AG04449 (cell line): ENCODE measurements around the gene PCDH15.

ENCODE experiments used
- CTCF ChIA-PET: fragments of 350-600 bp; formaldehyde crosslinking; extraction: SDS; loops from one replicate; lab custom pipeline; 2021; ENCODE audit warnings: antibody characterized with exemption; lab: Yijun Ruan, JAX
- POLR2A ChIA-PET: fragments of 400-600, 350-600 bp; formaldehyde crosslinking; extraction: SDS; loops from one replicate; lab custom pipeline; 2020; ENCODE audit warnings: antibody characterized with exemption, inconsistent platforms; lab: Yijun Ruan, JAX
- DNase-seq: peaks from one replicate; pipeline ENCODE4 v3.0.0-alpha.2; 2010; ENCODE audit warnings: low read depth, low spot score
- H3K4me3 ChIP-seq: 2 replicates; pipeline ENCODE4 v1.5.1; 2011; ENCODE audit warnings: low read depth, mild to moderate bottlenecking, control low read depth, low read length
- CTCF ChIP-seq: IDR thresholded peaks from one replicate; pipeline ENCODE4 v1.5.1; 2011; ENCODE audit warnings: mild to moderate bottlenecking, moderate library complexity, low read length, control low read depth, inconsistent platforms; ENCODE audit not compliant: insufficient read depth; ENCODE audit errors: missing control alignments

PCDH15 gene

DNA sequence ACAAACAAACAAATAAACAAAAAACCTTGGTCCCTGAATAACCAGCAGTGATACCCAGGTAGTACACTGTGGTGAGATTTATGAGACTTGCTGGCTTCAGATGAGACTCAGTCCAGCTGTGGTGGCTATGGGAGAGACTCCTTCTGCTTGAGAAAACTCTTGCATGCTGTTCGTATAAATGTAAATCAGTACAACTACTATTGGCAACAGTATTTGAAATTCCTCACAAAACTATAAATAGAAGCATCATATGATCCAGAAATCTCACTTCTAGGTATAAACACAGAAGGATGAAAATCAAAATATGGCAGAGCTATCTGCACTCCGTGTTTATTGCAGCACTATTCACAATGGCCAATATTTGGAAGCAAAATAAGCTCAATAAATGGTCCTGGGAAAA lies 692.1 kb downstream of the PCDH15 start:
- ChIA-PET POLR2A (no interaction called here), CTCF (no interaction called here)
- no peak for TF ChIP-seq CTCF
- no peak overlapping the region for H3K4me3 ChIP-seq
- no peak for DNase-seq

- TF ChIP-seq CTCF, result no peak
- CTCF ChIA-PET, result no interaction called here
- no peak overlapping the region for H3K4me3 ChIP-seq
- POLR2A ChIA-PET, result no interaction called here
- DNase-seq, result no peak
Measured at GRCh38 chr10:54096892-54097291, 704.1 kb downstream of the PCDH15 start.

DNA sequence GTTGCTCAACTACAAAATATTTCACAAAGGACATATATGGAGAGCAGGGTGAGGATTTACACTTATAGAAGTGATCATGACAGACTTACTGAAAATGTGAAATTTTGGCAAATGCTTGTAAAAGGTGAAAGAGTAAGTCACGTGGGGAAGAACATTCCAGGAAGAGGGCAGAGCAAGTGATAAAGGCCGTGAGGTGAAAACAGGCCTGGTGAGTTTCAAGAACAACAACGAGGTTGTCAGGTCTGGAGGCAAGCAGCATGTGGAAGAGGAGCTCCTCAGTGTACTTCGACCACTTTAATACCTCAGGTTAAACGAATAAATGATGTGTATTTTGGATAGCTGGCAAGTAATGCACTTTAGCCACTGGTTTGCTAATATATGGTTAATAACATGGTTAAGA lies 706.7 kb downstream of the PCDH15 start:
- no peak for DNase-seq
- ChIA-PET CTCF (no interaction called here), POLR2A (no interaction called here)
- H3K4me3 ChIP-seq, result no peak overlapping the region
- TF ChIP-seq CTCF, result no peak

DNA sequence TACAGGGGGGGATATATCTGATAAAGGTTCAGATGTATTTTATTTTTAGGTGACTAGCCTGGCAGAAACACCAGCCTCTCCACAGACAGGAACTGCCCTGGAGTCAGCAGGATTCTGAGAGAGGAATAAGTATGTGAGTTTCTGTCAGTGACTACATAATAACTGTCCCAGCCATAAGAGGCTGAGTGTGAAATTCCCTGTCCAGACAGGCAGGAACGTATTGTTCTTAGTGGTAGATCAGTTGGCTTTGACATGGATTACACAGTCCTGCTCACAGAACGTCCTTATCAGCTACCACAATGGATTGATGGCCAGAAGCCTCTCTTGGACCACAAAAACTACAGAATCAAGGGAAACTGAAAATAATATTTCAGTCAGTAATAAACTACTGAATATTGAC lies 709.8 kb downstream of the PCDH15 start:
- POLR2A ChIA-PET, result no interaction called here
- CTCF ChIA-PET, result no interaction called here
- TF ChIP-seq CTCF, result no peak
- H3K4me3 ChIP-seq, result no peak overlapping the region
- DNase-seq, result no peak

- CTCF ChIA-PET, result no interaction called here
- no peak for DNase-seq
- POLR2A ChIA-PET, result no interaction called here
- no peak overlapping the region for H3K4me3 ChIP-seq
- TF ChIP-seq CTCF, result no peak
Measured at GRCh38 chr10:54081950-54082349, 719.1 kb downstream of the PCDH15 start.

GRCh38 chr10:54067361-54067760 lies 733.7 kb downstream of the PCDH15 start:
- H3K4me3 ChIP-seq, result no peak overlapping the region
- CTCF ChIA-PET, result no interaction called here
- POLR2A ChIA-PET, result no interaction called here
- no peak for DNase-seq
- no peak for TF ChIP-seq CTCF
